GM11168 (cell line): ENCODE data around the gene OLFM2.

ENCODE experiments used
- in situ Hi-C: fragments of 300-500 bp; cut with MboI; formaldehyde crosslinking; loops from one replicate; pipeline ENCODE4 v1.12.0; 2022; ENCODE audit warnings: low sequenced_read_pairs; ENCODE audit not compliant: unreplicated experiment

Gene OLFM2

GRCh38 chr19:9936326-9937000 is at the start of gene OLFM2:
TSS of gene OLFM2 (minus strand) at chr19:9936515. CDS start at chr19:9936366, 149 bp downstream.
- in situ Hi-C loops: loop anchor here (25.0 kb wide), 2 partner anchors 301 to 451 kb away; partner anchors contain the start of genes S1PR2 and TYK2

GRCh38 chr19:9981406-9982260 is 45.3 kb upstream of the OLFM2 start:
- in situ Hi-C loops: no loop called here

GRCh38 chr19:9972103-9972502 is 35.8 kb upstream of the OLFM2 start:
- in situ Hi-C loops: no loop called here

DNA sequence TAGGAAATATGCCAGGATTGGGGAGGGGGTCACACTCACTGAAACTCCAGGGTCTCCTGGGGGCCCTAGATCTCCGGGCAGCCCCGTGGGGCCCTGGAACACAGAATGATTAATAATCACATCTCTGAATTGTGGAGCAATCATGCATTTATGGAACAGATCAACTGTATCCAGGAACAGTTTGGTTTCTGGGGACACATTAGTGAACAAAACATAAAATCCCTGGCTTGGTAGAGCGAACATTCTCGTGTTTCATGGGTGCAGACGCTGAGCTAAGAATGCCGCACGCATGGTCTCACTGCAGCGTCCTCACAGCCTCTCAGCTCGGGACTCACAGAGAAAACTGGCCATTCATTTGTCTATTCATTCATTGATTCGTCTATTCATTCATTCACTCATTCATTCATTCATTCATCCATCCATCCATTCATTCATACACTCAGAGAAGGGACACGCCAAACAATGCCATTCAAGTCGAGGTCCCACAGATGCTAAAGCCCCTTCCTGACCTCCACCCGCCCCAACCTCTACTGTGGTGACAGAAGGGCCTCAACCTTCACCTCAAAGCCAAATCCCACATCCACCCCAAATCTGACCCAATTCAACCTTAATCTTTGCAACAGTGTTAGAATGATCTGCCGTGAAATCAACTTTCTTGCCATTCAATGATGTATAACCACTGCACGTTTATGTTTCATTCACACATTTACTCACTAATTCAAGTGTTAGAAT is 35.0 kb upstream of the OLFM2 start:
- in situ Hi-C loops: no loop called here

DNA sequence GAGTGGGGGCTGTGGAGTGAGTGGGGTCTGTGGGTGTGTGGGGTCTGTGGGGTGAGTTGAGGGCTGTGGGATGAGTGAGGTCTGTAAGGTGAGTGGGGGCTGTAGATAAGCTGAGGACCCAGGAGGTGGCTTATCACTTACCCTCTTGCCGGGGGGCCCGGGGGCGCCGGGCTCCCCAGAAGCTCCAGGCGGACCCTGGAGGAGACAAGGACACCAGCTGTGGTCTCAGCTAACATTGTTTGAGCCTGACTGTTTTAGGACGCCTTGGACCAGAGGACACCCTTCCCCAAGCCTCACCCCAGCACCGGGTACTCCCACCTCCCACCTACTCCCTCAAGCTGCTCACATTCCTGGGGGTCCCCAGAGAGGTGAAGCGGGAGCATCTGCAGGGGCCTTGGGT is 34.2 kb upstream of the OLFM2 start:
- in situ Hi-C loops: no loop called here

DNA sequence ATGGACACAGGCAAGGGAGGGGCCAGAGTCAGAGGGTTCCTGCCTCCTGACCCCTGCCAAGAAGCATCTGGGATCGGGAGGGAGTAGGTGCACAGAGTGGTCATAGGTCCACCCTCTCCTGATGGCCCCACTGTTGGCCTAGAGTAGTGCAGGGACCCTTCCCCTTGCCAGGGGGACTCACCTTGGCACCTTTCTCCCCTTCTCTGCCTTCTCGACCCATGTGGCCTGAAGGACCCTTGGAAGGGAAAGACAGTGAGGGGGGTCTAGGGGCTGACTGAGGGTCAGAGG is 33.3 kb upstream of the OLFM2 start:
- in situ Hi-C loops: no loop called here

DNA sequence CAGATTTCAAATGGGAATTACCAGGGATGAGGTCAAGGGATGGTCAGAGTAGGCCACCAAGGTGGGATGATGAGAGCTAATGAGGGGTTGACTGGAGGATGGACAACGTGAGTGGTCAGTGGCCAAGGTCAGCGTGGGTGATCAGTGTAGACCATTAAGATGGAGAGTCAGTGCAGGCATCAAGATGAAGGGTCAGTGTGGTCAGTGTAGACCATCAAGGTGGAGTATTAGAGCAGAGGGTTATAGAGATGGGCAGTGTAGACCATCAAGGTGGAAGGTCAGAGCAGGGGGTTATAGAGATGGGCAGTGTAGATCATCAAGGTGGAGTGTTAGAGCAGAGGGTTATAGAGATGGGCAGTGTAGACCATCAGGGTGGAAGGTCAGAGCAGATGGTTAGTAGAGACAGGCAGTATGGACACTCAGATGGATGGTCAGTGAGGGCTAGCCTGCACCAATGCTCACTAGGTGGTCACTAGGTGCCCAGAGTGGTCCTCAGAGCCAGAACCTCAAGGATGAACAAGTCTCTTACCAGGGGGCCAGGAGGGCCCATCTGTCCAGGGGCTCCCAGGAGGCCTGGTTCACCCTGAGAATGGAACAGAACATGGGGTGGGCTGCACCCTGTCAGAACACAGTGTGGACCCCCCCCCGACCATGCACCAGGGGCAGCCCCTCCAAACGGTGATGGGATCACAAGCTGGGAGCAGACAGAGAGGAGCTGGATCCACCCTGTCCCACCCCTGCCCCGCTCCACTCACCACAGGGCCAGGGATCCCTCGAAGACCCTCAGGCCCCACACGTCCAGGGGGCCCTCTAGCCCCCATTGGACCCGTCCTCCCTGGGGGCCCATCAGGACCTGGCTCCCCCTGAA is 32.7 kb upstream of the OLFM2 start:
- in situ Hi-C loops: no loop called here

DNA sequence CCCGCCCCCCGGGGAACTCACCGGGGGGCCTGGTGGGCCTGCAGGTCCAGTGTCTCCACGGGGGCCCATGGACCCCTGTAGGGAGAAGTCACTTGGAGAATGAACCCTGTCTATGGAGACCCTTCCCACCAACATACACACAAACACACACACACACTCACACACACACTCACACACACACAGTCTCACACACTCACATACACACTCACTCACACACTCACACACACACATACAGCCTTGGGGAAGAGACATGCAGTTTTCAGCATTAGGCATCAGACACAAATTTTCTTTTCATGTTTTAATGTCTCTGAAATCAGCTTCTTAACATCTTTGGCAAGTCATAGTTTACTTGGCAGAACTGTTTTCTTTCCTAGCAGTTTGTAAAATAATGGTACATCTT is 31.0 kb upstream of the OLFM2 start:
- in situ Hi-C loops: no loop called here

DNA sequence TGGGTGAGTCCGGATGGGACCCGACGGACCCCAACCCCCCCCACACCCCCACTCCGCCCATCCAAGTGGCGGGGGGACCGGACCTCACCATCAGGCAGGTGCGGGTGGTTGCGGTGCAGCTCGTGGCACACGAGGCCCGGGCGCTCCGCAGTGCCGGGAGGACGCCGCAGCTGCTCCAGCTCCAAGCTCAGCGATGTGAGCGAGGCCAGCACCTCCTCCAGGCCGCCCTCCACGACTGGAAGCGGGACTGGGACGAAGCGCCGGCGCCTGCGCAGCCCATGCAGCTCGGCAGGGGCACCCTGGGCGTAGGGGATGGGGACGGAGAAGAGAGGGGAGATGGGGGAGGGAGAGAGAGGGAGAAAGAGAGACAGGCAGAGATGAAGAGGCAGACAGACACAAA is 30.1 kb upstream of the OLFM2 start:
- in situ Hi-C loops: no loop called here

DNA sequence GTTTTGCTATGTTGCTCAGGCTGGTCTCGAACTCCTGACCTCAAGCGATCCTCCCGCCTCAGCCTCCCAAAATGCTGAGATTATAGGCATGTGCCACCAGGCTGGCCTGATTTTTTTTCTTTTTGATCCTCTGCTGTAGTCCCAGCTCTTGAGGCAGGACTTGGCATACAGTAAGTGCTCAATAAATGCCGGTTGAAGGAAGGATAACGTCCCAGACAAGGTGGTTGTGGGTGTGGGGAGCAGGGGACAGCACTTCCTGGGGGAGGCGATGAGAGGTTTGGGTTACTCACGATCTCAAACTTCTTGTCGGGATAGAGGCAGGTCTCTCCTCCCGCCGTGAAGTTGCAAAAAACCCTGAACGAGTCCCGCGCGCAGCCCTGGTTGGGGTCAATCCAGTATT is 29.7 kb upstream of the OLFM2 start:
- in situ Hi-C loops: no loop called here

DNA sequence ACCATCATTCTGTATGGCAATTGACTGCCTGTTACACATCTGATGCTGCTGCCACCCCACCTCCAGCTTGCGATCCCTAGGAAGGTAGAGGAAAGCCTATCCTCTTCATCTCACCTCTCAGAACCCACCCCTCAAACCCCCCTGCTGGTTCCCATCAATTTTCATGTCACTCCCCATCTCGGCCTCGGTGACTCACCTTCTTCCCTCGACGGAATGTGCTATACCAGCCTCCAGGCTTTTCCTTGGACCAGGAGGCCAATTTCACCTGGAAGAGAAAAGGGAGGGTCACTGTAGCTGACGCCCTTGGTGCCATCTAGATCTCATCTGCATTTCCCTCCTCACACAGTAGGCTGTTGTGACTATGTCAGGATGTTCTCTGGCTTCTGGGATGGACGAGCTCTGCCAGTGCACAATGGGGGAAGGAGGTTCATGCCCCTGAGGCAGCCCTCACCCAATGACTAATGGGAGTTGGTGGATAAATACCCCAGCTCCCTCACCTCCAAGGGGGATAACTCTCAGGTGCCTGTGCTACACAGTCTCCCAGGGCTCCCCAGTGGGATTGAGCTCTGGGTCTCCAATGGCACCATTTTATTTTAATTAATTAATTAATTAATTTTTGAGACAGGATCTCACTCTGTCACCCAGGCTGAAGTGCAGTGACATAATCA is 26.4 kb upstream of the OLFM2 start:
- in situ Hi-C loops: no loop called here

DNA sequence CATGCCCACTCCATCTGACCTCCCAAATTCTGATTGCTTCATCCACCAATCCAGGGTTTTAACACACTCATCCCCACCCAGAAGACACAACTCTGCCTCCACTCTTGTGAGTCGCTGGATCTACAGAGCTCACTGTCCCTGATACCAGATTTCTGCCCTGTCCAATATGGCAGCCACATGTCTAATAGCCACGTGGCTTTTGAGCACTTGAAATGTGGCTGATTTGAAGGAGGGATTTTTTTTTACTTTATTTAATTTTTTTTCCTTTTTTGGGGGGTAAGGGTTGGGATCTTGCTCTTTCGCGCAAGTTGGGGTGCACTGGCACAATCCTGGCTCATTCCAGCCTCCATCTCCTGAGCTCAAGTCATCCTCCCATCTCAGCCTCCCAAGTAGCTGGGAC is 24.8 kb upstream of the OLFM2 start:
- in situ Hi-C loops: no loop called here

GRCh38 chr19:9958379-9958821 is 22.1 kb upstream of the OLFM2 start:
- in situ Hi-C loops: no loop called here

DNA sequence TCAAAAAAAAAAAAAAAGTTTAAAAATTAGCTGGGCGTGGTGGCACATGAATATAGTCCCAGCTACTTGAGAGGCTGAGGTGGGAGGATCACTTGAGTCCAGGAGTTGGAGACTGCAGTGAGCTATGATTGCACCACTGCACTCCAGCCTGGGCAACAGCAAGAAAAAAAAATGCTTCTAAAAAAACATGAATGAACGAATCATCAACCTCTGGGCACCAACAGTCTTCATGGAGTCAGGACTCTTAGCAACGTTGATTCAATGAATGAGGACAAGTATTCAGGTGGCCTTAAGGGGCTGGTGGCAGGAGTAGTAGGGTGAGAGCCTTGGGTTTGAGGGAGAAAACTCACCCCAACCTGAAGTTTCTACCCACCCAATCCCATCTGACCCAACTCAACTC is 20.6 kb upstream of the OLFM2 start:
- in situ Hi-C loops: no loop called here

- in situ Hi-C loops: no loop called here
These were observed 17.7 kb upstream of the OLFM2 start for GRCh38 chr19:9953802-9954542.

GRCh38 chr19:9952276-9952675 is 16.0 kb upstream of the OLFM2 start:
- in situ Hi-C loops: no loop called here

- in situ Hi-C loops: loop anchor here (10.0 to 25.0 kb wide), 3 partner anchors 77 to 440 kb away; partner anchors contain the start of genes S1PR2 and TYK2
These were observed 11.1 kb upstream of the OLFM2 start for GRCh38 chr19:9947441-9947840.

- in situ Hi-C loops: loop anchor here (10.0 to 25.0 kb wide), 3 partner anchors 78 to 441 kb away; partner anchors contain the start of genes S1PR2 and TYK2
These were observed 10.3 kb upstream of the OLFM2 start for GRCh38 chr19:9946528-9947125.
